HCT116 (cell line): ENCODE measurements around the gene KISS1R. TPM values are rescaled to one million over a fixed set of nuclear protein-coding genes. Genes with fewer than 3 reads are reported as not detected.

Experiments
- ATAC-seq: fragments of 200-7000 bp; cut with Tn5 transposase; 2 replicates; pipeline ENCODE4 v1.9.1; 2020; ENCODE audit warnings: mild to moderate bottlenecking, moderate library complexity
- BruUV-seq: library from RNA; stranded (reverse); fragments of 400-500 nt; replicated peaks from 2 replicates; lab custom pipeline; 2021; lab: Mats Ljungman, UMichigan
- CTCF ChIA-PET: fragments of 300-600 bp; sonication (Branson Sonifier 250); formaldehyde crosslinking; loops from one replicate; lab custom pipeline; 2021; ENCODE audit warnings: antibody characterized with exemption; lab: Charles Lee
- POLR2A ChIA-PET: fragments of 300-600, 350-600 bp; sonication (Branson Sonifier 250); formaldehyde crosslinking; loops from one replicate; lab custom pipeline; 2021; ENCODE audit warnings: antibody characterized with exemption; lab: Charles Lee
- RAD21 ChIA-PET, 2 experiments: fragments of 300-600 bp; sonication (Branson Sonifier 250); formaldehyde crosslinking; loops; one replicate each; lab custom pipeline; 2023; ENCODE audit warnings: low total read pairs in 2 of 2; ENCODE audit not compliant: uncharacterized antibody in 2 of 2, unreplicated experiment in 2 of 2, low non-redundant PET in 1 of 2; lab: Charles Lee
- DNase-seq: peaks from one replicate; pipeline ENCODE4 v3.0.0-alpha.2; 2010; ENCODE audit warnings: low read depth, low spot score
- H2AFZ ChIP-seq: fragments of 200-600 bp; shearing (Covaris generic), sonication (generic); 2 replicates; pipeline ENCODE4 v1.6.1; 2017; ENCODE audit warnings: low read depth, mixed run types, mixed read lengths, antibody characterized with exemption, low read length; ENCODE audit not compliant: poor library complexity, severe bottlenecking
- H3K27ac ChIP-seq: 2 replicates; pipeline ENCODE4 v1.5.1; 2012; ENCODE audit warnings: low read depth, low read length
- H3K27me3 ChIP-seq: fragments of 200-600 bp; sonication (generic); 2 replicates; pipeline ENCODE4 v1.6.1; 2016; ENCODE audit warnings: mixed run types, low read length, mixed read lengths; ENCODE audit not compliant: insufficient read depth
- H3K36me3 ChIP-seq, 2 experiments: fragments of 200-500 bp in 1 of 2; fragments of 200-600 bp in 1 of 2; sonication (Bioruptor generic) in 1 of 2; sonication (generic) in 1 of 2; 2 replicates each; pipeline versions ENCODE4 v1.5.1 to v1.6.1; 2014 to 2016; ENCODE audit warnings: low read length in 2 of 2, inconsistent platforms in 1 of 2, mixed read lengths in 1 of 2, mixed run types in 1 of 2; ENCODE audit not compliant: insufficient read depth in 2 of 2, control insufficient read depth in 1 of 2
- H3K4me1 ChIP-seq, 2 experiments: fragments of 200-600 bp in 1 of 2; sonication (generic) in 1 of 2; 2 replicates each; pipeline versions ENCODE4 v1.5.1 to v1.6.1; 2012 to 2017; ENCODE audit warnings: low read length in 2 of 2, inconsistent platforms in 1 of 2, mild to moderate bottlenecking in 1 of 2, mixed read lengths in 1 of 2, mixed run types in 1 of 2, moderate library complexity in 1 of 2; ENCODE audit not compliant: insufficient read depth in 2 of 2, control insufficient read depth in 1 of 2
- H3K4me2 ChIP-seq: fragments of 200-600 bp; sonication (generic); 2 replicates; pipeline ENCODE4 v1.6.1; 2017; ENCODE audit warnings: mixed run types, low read length, mixed read lengths
- H3K4me3 ChIP-seq, 2 experiments: fragments of 200-600 bp in 1 of 2; sonication (generic) in 1 of 2; replicated peaks in 1 of 2; 2 replicates each; pipeline ENCODE4 v1.5.1; 2011 to 2016; ENCODE audit warnings: low read length in 2 of 2, control low read depth in 1 of 2, low read depth in 1 of 2, mild to moderate bottlenecking in 1 of 2, mixed read lengths in 1 of 2, mixed run types in 1 of 2
- H3K79me2 ChIP-seq: fragments of 200-600 bp; sonication (generic); 2 replicates; pipeline ENCODE4 v1.6.1; 2017; ENCODE audit warnings: mild to moderate bottlenecking, mixed run types, low read length, moderate library complexity, mixed read lengths; ENCODE audit not compliant: insufficient read depth
- H3K9ac ChIP-seq: fragments of 200-600 bp; sonication (generic); 2 replicates; pipeline ENCODE4 v1.6.1; 2016; ENCODE audit warnings: low read length, mixed read lengths
- H3K9me2 ChIP-seq: fragments of 200-600 bp; sonication (generic), shearing (Covaris generic); 2 replicates; pipeline ENCODE4 v1.6.1; 2017; ENCODE audit warnings: mixed run types, mild to moderate bottlenecking, moderate library complexity; ENCODE audit not compliant: insufficient read depth
- H3K9me3 ChIP-seq, 2 experiments: fragments of 200-500 bp in 1 of 2; fragments of 200-600 bp in 1 of 2; sonication (Bioruptor generic) in 1 of 2; sonication (generic) in 1 of 2; 2 replicates each; pipeline ENCODE4 v1.6.1; 2014 to 2017; ENCODE audit warnings: low read length in 2 of 2, mixed read lengths in 2 of 2, inconsistent platforms in 1 of 2, low read depth in 1 of 2, mild to moderate bottlenecking in 1 of 2, mixed run types in 1 of 2, moderate library complexity in 1 of 2; ENCODE audit not compliant: control insufficient read depth in 1 of 2, insufficient read depth in 1 of 2
- H4K20me1 ChIP-seq: fragments of 200-600 bp; sonication (generic), shearing (Covaris generic); 2 replicates; pipeline ENCODE4 v1.6.1; 2017; ENCODE audit warnings: mixed run types, mild to moderate bottlenecking, moderate library complexity; ENCODE audit not compliant: insufficient read depth
- CEBPB ChIP-seq: IDR thresholded peaks from 2 replicates; pipeline ENCODE4 v1.6.1; 2012; ENCODE audit warnings: low read depth
- ELF1 ChIP-seq: IDR thresholded peaks from 2 replicates; pipeline ENCODE4 v1.6.1; 2012; ENCODE audit warnings: low read depth, borderline replicate concordance
- EZH2phosphoT487 ChIP-seq: fragments of 200-600 bp; IDR thresholded peaks from 2 replicates; pipeline ENCODE4 v1.6.1; 2018; ENCODE audit warnings: antibody characterized with exemption, borderline replicate concordance
- POLR2A ChIP-seq: IDR thresholded peaks from 2 replicates; pipeline ENCODE4 v1.7.0; 2011; ENCODE audit warnings: borderline replicate concordance; ENCODE audit not compliant: insufficient read depth, insufficient read length; ENCODE audit errors: extremely low read depth
- SP1 ChIP-seq: IDR thresholded peaks from 2 replicates; pipeline ENCODE4 v1.6.1; 2012; ENCODE audit warnings: low read depth
- YY1 ChIP-seq: IDR thresholded peaks from 2 replicates; pipeline ENCODE4 v1.6.1; 2011; ENCODE audit warnings: low read length, low read depth, moderate library complexity, mild to moderate bottlenecking; ENCODE audit not compliant: insufficient replicate concordance; ENCODE audit errors: extremely low read depth
- ZNF274 ChIP-seq: fragments of 200-500 bp; sonication (Bioruptor generic); IDR thresholded peaks from 2 replicates; pipeline ENCODE4 v1.6.1; 2014; ENCODE audit warnings: mild to moderate bottlenecking, low read depth, low read length, inconsistent platforms
- intact Hi-C: fragments of 100-400 bp; cut with micrococcal nuclease; formaldehyde crosslinking; loops from 2 replicates; pipeline ENCODE4 v1.10.0; 2022
- total RNA-seq: library from RNA; stranded (reverse); gene quantifications from one replicate; pipeline ENCODE4 v1.2.1, GENCODE V29; 2021; ENCODE audit not compliant: unreplicated experiment
- TF ChIP-seq, protein P1 (sequence below): IDR thresholded peaks from 2 replicates; pipeline ENCODE4 v1.6.1; 2012
- TF ChIP-seq, protein P2 (sequence below): IDR thresholded peaks from 2 replicates; pipeline ENCODE4 v1.6.1; 2011; ENCODE audit warnings: mild to moderate bottlenecking, low read length, moderate library complexity; ENCODE audit not compliant: insufficient replicate concordance; ENCODE audit errors: extremely low read depth

KISS1R gene
- total RNA-seq, 1 experiment from 2014 or later = 5.9 TPM

DNA sequence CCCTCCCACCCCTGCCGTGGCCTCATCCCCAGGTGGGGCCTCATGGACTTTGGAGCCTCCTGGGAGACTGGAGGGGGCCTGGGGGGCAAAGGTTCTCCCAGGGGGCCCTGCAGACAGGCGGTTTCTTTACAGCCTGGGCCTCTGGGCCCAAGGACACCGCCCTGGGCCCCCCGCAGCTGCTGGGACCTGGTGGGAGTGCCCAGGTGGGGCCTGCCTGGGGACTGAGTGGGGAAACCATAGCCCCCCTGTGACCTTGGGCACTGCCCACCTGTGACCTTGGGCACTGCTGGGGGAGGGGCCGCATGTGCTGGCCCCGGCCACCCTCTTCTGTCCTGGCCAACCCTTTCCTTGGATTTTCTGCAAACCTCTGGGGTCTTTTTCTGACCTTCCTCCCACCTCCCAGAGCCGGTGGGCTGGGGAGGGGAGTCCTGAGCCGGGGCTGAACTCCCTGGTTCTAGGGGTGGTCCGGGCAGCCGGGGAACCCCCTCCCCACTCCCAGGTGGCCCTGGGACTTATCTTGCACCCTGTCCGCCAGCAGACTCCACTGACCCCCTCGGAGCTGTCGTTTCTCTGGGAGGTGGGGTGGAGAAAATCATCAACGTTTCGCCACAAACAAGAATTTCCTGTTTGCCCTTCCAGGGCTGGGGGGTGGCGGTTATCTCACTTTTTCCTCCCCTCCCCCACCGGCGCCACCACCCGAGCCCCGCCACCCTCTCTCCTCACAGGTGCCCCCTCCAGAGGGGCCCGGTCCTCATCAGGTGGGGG, 35.7 kb downstream of the KISS1R start:
- peak overlapping the region; percentile 53; the same call in 1 of the 2 replicates for H3K27ac ChIP-seq
- H3K79me2 ChIP-seq = peaks cover 18% of the 10 kb centered on the region
- H3K27me3 ChIP-seq = no peaks in the 10 kb centered on the region
- ChIA-PET RAD21 (no interaction called here), POLR2A (no interaction called here), CTCF (no interaction called here)
- no TSS peak for BruUV-seq
- TF ChIP-seq, protein P1, sequence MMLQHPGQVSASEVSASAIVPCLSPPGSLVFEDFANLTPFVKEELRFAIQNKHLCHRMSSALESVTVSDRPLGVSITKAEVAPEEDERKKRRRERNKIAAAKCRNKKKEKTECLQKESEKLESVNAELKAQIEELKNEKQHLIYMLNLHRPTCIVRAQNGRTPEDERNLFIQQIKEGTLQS = no peak
- peak; percentile 48; the same call in 1 of the 2 replicates for TF ChIP-seq SP1
- intact Hi-C loops = no loop called here
- no peak overlapping the region for H2AFZ ChIP-seq
- DNase-seq = no peak
- peaks cover 67 to 93% of the 10 kb centered on the region in 2 experiments for H3K4me1 ChIP-seq
- ATAC-seq = no peak
- no peaks in the 10 kb centered on the region for H4K20me1 ChIP-seq
- H3K4me3 ChIP-seq = peak overlapping the region in 1 of 2 experiments; percentile 30; a peak in 2 of 4 replicates
- H3K4me2 ChIP-seq = peak overlapping the region; percentile 67
- peak overlapping the region; percentile 42 for H3K9ac ChIP-seq
- no peaks in the 10 kb centered on the region for H3K9me2 ChIP-seq
- H3K36me3 ChIP-seq = no peaks in the 10 kb centered on the region
- no peaks in the 10 kb centered on the region for H3K9me3 ChIP-seq

DNA sequence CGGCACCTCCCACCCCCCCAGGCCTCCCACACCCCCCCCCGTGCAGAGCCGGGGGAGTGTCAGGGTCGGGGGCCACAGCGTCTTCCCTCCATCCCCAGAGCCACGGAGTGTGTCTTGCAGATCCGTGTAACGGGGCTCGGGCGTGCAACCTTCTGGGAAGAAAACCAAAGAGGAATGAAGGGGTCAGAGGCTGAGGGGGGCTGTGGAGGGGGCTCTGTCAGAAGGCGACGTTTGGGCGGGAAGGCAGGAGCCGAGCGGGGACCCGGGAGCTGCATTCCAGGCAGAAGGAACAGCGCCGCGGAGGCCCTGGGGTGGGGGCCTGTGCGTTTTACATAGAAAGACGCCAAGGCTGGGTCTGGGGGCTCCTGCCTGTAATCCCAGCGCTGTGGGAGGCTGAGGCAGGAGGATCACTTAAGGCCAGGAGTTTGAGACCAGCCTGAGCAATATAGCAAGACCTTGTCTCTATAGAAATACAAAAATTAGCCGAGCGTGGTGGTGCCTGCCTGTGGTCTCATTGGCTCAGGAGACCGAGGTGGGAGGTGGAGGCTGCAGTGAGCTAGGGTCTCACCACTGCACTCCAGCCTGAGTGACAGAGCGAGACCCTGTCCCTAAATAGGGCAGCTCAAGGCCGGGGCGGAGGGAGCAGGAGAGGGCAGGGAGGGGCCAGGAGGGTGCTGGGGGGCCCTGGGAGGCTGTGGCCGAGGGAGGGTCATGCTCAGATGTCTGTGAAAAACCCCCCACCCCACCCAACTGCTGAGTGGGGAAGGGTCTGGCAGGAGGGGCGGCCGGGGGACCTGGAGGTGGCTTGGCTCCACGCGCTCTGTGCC, 36.5 kb downstream of the KISS1R start:
- Histone ChIP-seq H3K79me2 (peaks cover 18% of the 10 kb centered on the region), H4K20me1 (no peaks in the 10 kb centered on the region), H3K27me3 (no peaks in the 10 kb centered on the region), H3K9ac (peak overlapping the region; percentile 42), H3K27ac (no peak overlapping the region), H3K4me3 (peak overlapping the region in 1 of 2 experiments; percentile 30; a peak in 1 of 4 replicates), H3K36me3 (no peaks in the 10 kb centered on the region), H3K9me3 (no peaks in the 10 kb centered on the region), H3K4me1 (peaks cover 72 to 93% of the 10 kb centered on the region in 2 experiments), H3K4me2 (peak overlapping the region; percentile 67), H3K9me2 (no peaks in the 10 kb centered on the region), H2AFZ (no peak overlapping the region)
- DNase-seq (no peak), ATAC-seq (no peak)
- no peak for TF ChIP-seq EZH2phosphoT487
- no peak for TF ChIP-seq POLR2A
- no peak for TF ChIP-seq YY1
- no peak for TF ChIP-seq ELF1
- no peak for TF ChIP-seq CEBPB
- no peak for TF ChIP-seq ZNF274
- TF ChIP-seq, protein P2, sequence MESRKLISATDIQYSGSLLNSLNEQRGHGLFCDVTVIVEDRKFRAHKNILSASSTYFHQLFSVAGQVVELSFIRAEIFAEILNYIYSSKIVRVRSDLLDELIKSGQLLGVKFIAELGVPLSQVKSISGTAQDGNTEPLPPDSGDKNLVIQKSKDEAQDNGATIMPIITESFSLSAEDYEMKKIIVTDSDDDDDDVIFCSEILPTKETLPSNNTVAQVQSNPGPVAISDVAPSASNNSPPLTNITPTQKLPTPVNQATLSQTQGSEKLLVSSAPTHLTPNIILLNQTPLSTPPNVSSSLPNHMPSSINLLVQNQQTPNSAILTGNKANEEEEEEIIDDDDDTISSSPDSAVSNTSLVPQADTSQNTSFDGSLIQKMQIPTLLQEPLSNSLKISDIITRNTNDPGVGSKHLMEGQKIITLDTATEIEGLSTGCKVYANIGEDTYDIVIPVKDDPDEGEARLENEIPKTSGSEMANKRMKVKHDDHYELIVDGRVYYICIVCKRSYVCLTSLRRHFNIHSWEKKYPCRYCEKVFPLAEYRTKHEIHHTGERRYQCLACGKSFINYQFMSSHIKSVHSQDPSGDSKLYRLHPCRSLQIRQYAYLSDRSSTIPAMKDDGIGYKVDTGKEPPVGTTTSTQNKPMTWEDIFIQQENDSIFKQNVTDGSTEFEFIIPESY = no peak
- BruUV-seq = no TSS peak
- intact Hi-C loops = no loop called here
- ChIA-PET RAD21 (no interaction called here), POLR2A (no interaction called here), CTCF (no interaction called here)
